Measurements from ENCODE around the gene RARRES2. TPM values are rescaled to one million over a fixed set of nuclear protein-coding genes. Genes with fewer than 3 reads are reported as not detected.

RARRES2 gene
- total and polyA plus RNA-seq, 2 of the 13 experiments (the other 11 are each of a cell fraction or from before 2014, with no cell fraction given): 134 to 172 TPM

- no peak for TF ChIP-seq TFDP1 (CRISPR knock-in tag; IDR thresholded peaks at IDR 0.05; ENCODE audit: borderline replicate concordance)
- no peak for TF ChIP-seq ATF5 (CRISPR knock-in tag; IDR thresholded peaks at IDR 0.05; ENCODE audit: low read depth)
- 0 out of 2 replicates have a peak, but pooled peaks have one; percentile 41 for TF ChIP-seq SNAPC5 (CRISPR knock-in tag; IDR thresholded peaks at IDR 0.05; ENCODE audit: borderline replicate concordance)
- TF ChIP-seq ZNF292 (CRISPR knock-in tag; IDR thresholded peaks at IDR 0.05; ENCODE audit: borderline replicate concordance, low read depth): no peak
- TF ChIP-seq ZNF724P (CRISPR knock-in tag; IDR thresholded peaks at IDR 0.05; ENCODE audit: borderline replicate concordance): no peak
- TF ChIP-seq EHMT2 (IDR thresholded peaks at IDR 0.05; ENCODE audit: borderline replicate concordance, low read depth, low read length): 0 out of 2 replicates have a peak, but pooled peaks have one; percentile 29
- no peak for TF ChIP-seq ZNF772 (CRISPR knock-in tag; IDR thresholded peaks at IDR 0.05)
- no peak for TF ChIP-seq REL (CRISPR knock-in tag; conservative IDR thresholded peaks at IDR 0.05)
- TF ChIP-seq SKIL (CRISPR knock-in tag; IDR thresholded peaks at IDR 0.05; ENCODE audit: borderline replicate concordance): no peak
- 0 out of 2 replicates have a peak, but pooled peaks have one; percentile 18 for TF ChIP-seq RXRA (CRISPR knock-in tag; IDR thresholded peaks at IDR 0.05)
- no peak for TF ChIP-seq ELF1 (CRISPR knock-in tag; IDR thresholded peaks at IDR 0.05)
- TF ChIP-seq ZNF264 (CRISPR knock-in tag; IDR thresholded peaks at IDR 0.05): no peak
- TF ChIP-seq ZNF83 (CRISPR knock-in tag; IDR thresholded peaks at IDR 0.05; ENCODE audit: borderline replicate concordance): no peak
- no peak for TF ChIP-seq MYNN (CRISPR knock-in tag; IDR thresholded peaks at IDR 0.05; ENCODE audit: low read depth)
- no peak for TF ChIP-seq U2AF2 (IDR thresholded peaks at IDR 0.05; ENCODE audit: low read depth, low read length)
- no peak for TF ChIP-seq ZKSCAN8 (CRISPR knock-in tag; IDR thresholded peaks at IDR 0.05; ENCODE audit: borderline replicate concordance)
- TF ChIP-seq ZNF441 (CRISPR knock-in tag; IDR thresholded peaks at IDR 0.05; ENCODE audit: borderline replicate concordance): no peak
- TF ChIP-seq THRA (CRISPR knock-in tag; IDR thresholded peaks at IDR 0.05; ENCODE audit: borderline replicate concordance): no peak
- no peak for TF ChIP-seq KLF12 (CRISPR knock-in tag; IDR thresholded peaks at IDR 0.05; ENCODE audit: borderline replicate concordance)
- peak; percentile 50; the same call in 1 of the 2 replicates for TF ChIP-seq TARDBP (CRISPR knock-in tag; IDR thresholded peaks at IDR 0.05)
- no peak for TF ChIP-seq POLR2AphosphoS5 (IDR thresholded peaks at IDR 0.05; ENCODE audit: low read depth, low read length)
- 0 out of 2 replicates have a peak, but pooled peaks have one; percentile 32 for TF ChIP-seq ZNF354B (CRISPR knock-in tag; IDR thresholded peaks at IDR 0.05)
- TF ChIP-seq CEBPB (IDR thresholded peaks at IDR 0.05; ENCODE audit: borderline replicate concordance, low read depth, low read length): no peak
- TF ChIP-seq ZKSCAN1 (IDR thresholded peaks at IDR 0.05; ENCODE audit: low read length): no peak
- peak; percentile 64; the same call in 1 of the 2 replicates for TF ChIP-seq ARID2 (CRISPR knock-in tag; IDR thresholded peaks at IDR 0.05; ENCODE audit: borderline replicate concordance)
- no peak for TF ChIP-seq THAP11 (CRISPR knock-in tag; IDR thresholded peaks at IDR 0.05)
These were observed 19.2 kb downstream of the RARRES2 start (continued) for GRCh38 chr7:150322114-150322832.

Measured in HepG2 (cell line).